Activated CD4-positive, alpha-beta T cell treated with anti-CD3 and anti-CD28 coated beads, Interleukin-2, amount 10 ng/mL, durations not matched to agents 24 days and 14 days (primary cell): ENCODE measurements around the gene C2CD2L. TPM values are rescaled to one million over a fixed set of nuclear protein-coding genes. Genes with fewer than 3 reads are reported as not detected.
"Not testable (repeated sequence)": the region's sequence is repeated elsewhere in the genome, so short reads cannot be mapped to it uniquely, and the experiment has no call there.

Source experiments
- DNase-seq: peaks from one replicate; pipeline ENCODE4 v3.0.0; 2022
- H3K27ac Mint-ChIP-seq: one replicate; pipeline ENCODE4 v1.8.0; 2022; ENCODE audit warnings: mild to moderate bottlenecking, mixed read lengths
- H3K27me3 Mint-ChIP-seq: one replicate; pipeline ENCODE4 v1.8.0; 2022; ENCODE audit warnings: mixed read lengths
- H3K36me3 Mint-ChIP-seq: one replicate; pipeline ENCODE4 v1.8.0; 2022; ENCODE audit warnings: low read depth, mild to moderate bottlenecking, mixed read lengths
- H3K4me1 Mint-ChIP-seq: one replicate; pipeline ENCODE4 v1.8.0; 2021; ENCODE audit warnings: mixed read lengths
- H3K4me3 Mint-ChIP-seq: one replicate; pipeline ENCODE4 v1.8.0; 2022; ENCODE audit warnings: mild to moderate bottlenecking, moderate library complexity, mixed read lengths
- H3K9me3 Mint-ChIP-seq: one replicate; pipeline ENCODE4 v1.8.0; 2021; ENCODE audit warnings: mixed read lengths
- intact Hi-C: fragments of 100-400 bp; cut with micrococcal nuclease; formaldehyde crosslinking; loops from one replicate; pipeline ENCODE4 v1.15.1; 2023
- total RNA-seq: library from RNA; stranded (reverse); gene quantifications from 2 replicates; pipeline ENCODE4 v1.2.3, GENCODE V29; 2022

The C2CD2L gene
- total RNA-seq, 1 donor from 2014 or later: 33.5 TPM

DNA sequence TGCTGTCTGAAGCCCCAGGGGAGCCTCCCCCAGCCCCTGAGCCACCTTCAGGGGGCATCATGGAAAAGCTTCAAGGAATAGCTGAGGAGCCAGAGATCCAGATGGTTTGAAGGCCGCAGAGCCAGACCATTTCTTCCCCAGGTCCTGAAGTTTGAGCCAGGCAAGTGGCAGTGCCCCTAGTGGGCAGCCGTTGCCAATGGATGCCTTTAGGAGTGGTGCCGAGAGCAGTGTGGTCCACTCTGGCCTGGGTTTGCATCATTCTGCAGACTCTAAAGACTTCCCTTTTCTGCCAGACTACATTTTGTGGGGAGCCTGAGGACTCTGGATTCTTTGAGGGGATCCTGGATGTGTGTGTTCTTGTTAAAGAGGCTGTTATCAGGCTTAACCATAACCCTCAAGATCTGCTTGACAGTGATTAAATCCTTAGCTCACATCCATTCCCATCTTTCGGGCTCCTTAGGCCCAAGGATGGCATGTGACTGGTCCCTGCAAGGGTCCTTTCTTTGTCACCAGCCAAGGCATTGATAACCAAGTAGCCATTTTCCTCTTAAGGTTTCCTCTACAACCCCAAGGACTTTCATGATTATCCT lies 27.3 kb downstream of the C2CD2L start:
- intact Hi-C loops: no loop called here
- Mint-ChIP-seq H3K4me3 (no peak overlapping the region), H3K27ac (no peak overlapping the region), H3K9me3 (no peaks in the 10 kb centered on the region), H3K27me3 (peaks cover 12% of the 10 kb centered on the region), H3K4me1 (peaks cover 5% of the 10 kb centered on the region), H3K36me3 (peaks cover 45% of the 10 kb centered on the region)
- no peak for DNase-seq

DNA sequence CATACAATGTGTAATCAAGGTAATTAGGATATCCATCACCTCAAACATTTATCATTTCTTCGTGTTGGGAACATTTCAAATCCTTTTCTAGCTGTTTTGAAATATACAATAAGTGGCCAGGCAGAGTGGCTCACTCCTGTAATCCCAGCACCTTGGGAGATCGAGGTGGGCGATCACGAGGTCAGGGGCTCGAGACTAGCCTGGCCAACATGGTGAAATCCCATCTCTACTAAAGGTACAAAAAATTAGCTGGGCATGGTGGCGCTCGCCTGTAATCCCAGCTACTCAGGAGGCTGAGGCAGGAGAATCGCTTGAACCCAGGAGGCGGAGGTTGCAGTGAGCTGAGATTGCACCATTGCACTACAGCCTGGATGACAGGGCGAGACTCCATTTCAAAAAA lies 32.1 kb downstream of the C2CD2L start:
- H3K27me3 Mint-ChIP-seq: peaks cover 21% of the 10 kb centered on the region

DNA sequence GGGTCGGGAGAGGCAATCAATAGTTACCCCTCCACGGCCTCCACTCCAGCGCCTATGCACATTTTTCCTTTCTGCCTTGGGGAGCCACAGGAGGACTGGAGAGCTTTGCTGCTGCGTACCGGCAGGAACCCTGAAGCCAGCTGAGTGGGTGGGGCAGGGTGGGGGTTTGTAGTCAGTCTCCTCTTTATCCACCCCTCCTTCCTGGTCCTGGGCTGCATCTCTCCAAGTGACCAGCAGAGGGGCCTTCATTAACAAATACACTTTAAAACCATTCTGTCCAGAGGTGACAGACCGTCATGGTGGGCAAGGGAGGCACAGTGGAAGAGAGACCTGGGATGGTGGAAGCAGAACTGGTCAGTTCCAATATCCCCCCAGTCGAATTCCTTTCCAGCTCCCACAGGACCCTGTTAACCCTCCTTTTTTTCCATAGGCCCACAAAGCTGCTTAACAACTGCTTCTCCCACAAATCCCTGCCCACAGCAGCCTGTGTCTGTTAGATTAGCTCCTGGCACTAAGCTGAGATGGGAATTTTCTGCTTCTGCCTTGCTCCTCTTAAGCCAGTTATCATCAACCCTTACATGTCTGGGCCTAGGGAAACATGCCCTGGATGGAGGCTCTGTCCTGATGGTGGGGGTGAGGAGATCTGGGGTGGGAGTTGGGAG lies 37.8 kb downstream of the C2CD2L start:
- intact Hi-C loops: loop anchor here (2.0 to 5.0 kb wide), 2 partner anchors 52 to 177 kb away; no protein-coding TSS in a partner anchor
- no peaks in the 10 kb centered on the region for H3K36me3 Mint-ChIP-seq
- H3K27me3 Mint-ChIP-seq: peaks cover 42% of the 10 kb centered on the region
- H3K4me3 Mint-ChIP-seq: no peak overlapping the region
- DNase-seq: peak; percentile 74
- peaks cover 6% of the 10 kb centered on the region for H3K4me1 Mint-ChIP-seq
- no peak overlapping the region for H3K27ac Mint-ChIP-seq
- no peaks in the 10 kb centered on the region for H3K9me3 Mint-ChIP-seq

More for the DNA sequence above, 32.1 kb downstream of the C2CD2L start:
- H3K4me1 Mint-ChIP-seq, H3K36me3 Mint-ChIP-seq, H3K27ac Mint-ChIP-seq, intact Hi-C loops, H3K4me3 Mint-ChIP-seq, DNase-seq, H3K9me3 Mint-ChIP-seq: not testable (repeated sequence)

DNA sequence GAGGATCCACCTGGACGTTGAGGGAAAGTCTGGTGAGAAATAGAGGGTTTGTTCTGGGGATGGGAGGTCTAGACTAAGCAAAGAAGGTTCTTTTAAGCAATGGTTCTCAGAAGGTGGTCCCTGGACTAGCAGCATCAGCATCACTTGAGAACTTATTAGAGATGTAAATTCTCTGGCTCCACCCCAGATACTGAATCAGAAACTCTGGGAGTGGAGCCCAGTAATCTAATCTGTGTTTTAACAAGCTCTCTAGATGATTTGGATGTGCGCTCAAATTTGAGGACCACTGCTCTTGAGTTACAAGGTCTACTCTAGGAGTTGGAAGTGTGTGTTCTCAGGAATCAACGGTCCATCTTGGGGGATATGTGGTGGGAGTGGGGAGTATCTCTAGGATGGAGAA lies 38.4 kb downstream of the C2CD2L start:
- Mint-ChIP-seq H3K9me3 (no peaks in the 10 kb centered on the region), H3K4me1 (peaks cover 6% of the 10 kb centered on the region), H3K36me3 (no peaks in the 10 kb centered on the region), H3K27me3 (peaks cover 48% of the 10 kb centered on the region), H3K4me3 (no peak overlapping the region), H3K27ac (no peak overlapping the region)
- no peak for DNase-seq
- intact Hi-C loops: loop anchor here (2.0 to 5.0 kb wide), 2 partner anchors 51 to 177 kb away; no protein-coding TSS in a partner anchor

GRCh38 chr11:119147604-119148333 lies 40.6 kb downstream of the C2CD2L start:
- peaks cover 6% of the 10 kb centered on the region for H3K4me1 Mint-ChIP-seq
- H3K36me3 Mint-ChIP-seq: no peaks in the 10 kb centered on the region
- peak overlapping the region; percentile 78 for H3K4me3 Mint-ChIP-seq
- no peaks in the 10 kb centered on the region for H3K9me3 Mint-ChIP-seq
- no peak overlapping the region for H3K27ac Mint-ChIP-seq
- no peak for DNase-seq
- H3K27me3 Mint-ChIP-seq: peaks cover 67% of the 10 kb centered on the region
- intact Hi-C loops: loop anchor here (2.0 to 5.0 kb wide), 2 partner anchors 21 to 175 kb away; partner anchors contain the start of gene NLRX1

GRCh38 chr11:119148720-119149017 lies 41.5 kb downstream of the C2CD2L start:
- Mint-ChIP-seq H3K27ac (no peak overlapping the region), H3K36me3 (no peaks in the 10 kb centered on the region), H3K4me3 (peak overlapping the region; percentile 78), H3K4me1 (peaks cover 5% of the 10 kb centered on the region), H3K27me3 (peaks cover 69% of the 10 kb centered on the region), H3K9me3 (no peaks in the 10 kb centered on the region)
- intact Hi-C loops: loop anchor here (5.0 kb wide), 1 partner anchor 174 kb away; no protein-coding TSS in a partner anchor
- DNase-seq: no peak

- Mint-ChIP-seq H3K4me1 (peaks cover 4% of the 10 kb centered on the region), H3K36me3 (no peaks in the 10 kb centered on the region), H3K27me3 (peaks cover 67% of the 10 kb centered on the region), H3K27ac (no peak within 1 kb of the TSS), H3K4me3 (peak within 1 kb of the TSS; percentile 78), H3K9me3 (no peaks in the 10 kb centered on the region)
- peak; percentile 81 for DNase-seq
- intact Hi-C loops: loop anchor here (5.0 kb wide), 1 partner anchor 173 kb away; no protein-coding TSS in a partner anchor
These were observed 42.1 kb downstream of the C2CD2L start, which contains the start of gene ABCG4 for GRCh38 chr11:119149018-119149785. Gene ABCG4 (plus strand): TSS chr11:119149052. CDS start chr11:119149966, 914 bp downstream.

DNA sequence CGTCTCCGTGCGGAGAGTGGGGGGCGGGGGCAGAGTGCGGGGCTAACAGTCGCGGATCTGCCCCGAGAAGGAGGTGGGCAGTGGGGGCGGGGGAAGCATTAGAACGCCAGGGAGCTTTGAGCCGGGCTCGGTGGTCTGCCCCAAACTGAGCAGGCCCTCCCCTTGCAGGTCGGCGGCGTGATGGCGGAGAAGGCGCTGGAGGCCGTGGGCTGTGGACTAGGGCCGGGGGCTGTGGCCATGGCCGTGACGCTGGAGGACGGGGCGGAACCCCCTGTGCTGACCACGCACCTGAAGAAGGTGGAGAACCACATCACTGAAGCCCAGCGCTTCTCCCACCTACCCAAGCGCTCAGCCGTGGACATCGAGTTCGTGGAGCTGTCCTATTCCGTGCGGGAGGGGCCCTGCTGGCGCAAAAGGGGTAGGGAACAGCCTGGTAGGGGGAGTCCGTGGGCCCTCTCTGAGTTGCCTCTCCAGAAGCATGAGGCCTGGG lies 42.7 kb downstream of the C2CD2L start:
- H3K27ac Mint-ChIP-seq: no peak overlapping the region
- peaks cover 67% of the 10 kb centered on the region for H3K27me3 Mint-ChIP-seq
- peaks cover 4% of the 10 kb centered on the region for H3K4me1 Mint-ChIP-seq
- H3K36me3 Mint-ChIP-seq: no peaks in the 10 kb centered on the region
- H3K4me3 Mint-ChIP-seq: peak overlapping the region; percentile 22
- DNase-seq: no peak
- H3K9me3 Mint-ChIP-seq: no peaks in the 10 kb centered on the region
- intact Hi-C loops: loop anchor here (5.0 kb wide), 1 partner anchor 172 kb away; no protein-coding TSS in a partner anchor

DNA sequence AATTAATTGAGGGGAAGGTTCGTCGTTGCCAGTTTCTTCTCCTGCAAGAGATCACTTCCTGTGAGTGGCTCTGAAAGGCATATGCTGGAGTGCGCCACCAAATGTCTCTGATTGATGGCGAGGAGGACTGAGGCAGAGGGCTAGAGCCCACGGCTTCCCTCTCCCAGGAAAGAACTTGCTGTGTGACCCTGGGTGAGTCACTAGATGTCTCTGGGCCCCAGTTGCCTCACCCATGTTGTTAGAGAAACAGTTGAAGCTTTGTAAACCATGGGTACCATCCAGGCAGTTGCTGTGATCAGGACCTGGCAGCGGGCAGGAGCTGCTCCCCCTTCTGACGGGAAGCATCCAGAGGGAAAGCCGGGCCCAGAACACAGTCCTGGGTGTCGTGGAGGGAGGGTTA lies 44.9 kb downstream of the C2CD2L start:
- intact Hi-C loops: no loop called here
- H3K27me3 Mint-ChIP-seq: peaks cover 62% of the 10 kb centered on the region
- no peak overlapping the region for H3K4me3 Mint-ChIP-seq
- DNase-seq: no peak
- peaks cover 7% of the 10 kb centered on the region for H3K4me1 Mint-ChIP-seq
- no peaks in the 10 kb centered on the region for H3K36me3 Mint-ChIP-seq
- H3K9me3 Mint-ChIP-seq: no peaks in the 10 kb centered on the region
- H3K27ac Mint-ChIP-seq: no peak overlapping the region

DNA sequence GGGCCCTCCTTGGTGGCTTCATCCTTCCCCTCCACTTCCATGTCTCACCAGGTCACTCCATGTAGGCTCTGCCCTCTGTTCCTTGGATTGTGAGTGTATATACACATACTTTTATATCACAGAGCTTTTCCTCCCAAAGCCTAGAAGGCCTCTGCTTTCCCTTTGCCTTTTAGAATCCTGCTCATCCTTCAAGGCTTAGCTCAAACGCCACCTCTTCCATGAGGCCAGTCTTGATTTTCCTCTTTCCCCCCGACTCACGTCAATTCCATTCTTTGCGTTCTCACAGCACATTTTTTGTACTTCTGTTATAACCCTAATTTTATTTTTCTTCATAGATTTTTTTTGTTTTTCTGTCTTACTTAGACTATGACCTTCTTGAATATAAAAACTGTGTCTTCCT lies 45.5 kb downstream of the C2CD2L start:
- H3K27ac Mint-ChIP-seq: no peak overlapping the region
- H3K9me3 Mint-ChIP-seq: no peaks in the 10 kb centered on the region
- no peaks in the 10 kb centered on the region for H3K36me3 Mint-ChIP-seq
- intact Hi-C loops: no loop called here
- DNase-seq: no peak
- H3K4me3 Mint-ChIP-seq: no peak overlapping the region
- peaks cover 56% of the 10 kb centered on the region for H3K27me3 Mint-ChIP-seq
- peaks cover 7% of the 10 kb centered on the region for H3K4me1 Mint-ChIP-seq

- peaks cover 50% of the 10 kb centered on the region for H3K27me3 Mint-ChIP-seq
- H3K36me3 Mint-ChIP-seq: no peaks in the 10 kb centered on the region
- DNase-seq: no peak
- peaks cover 3% of the 10 kb centered on the region for H3K4me1 Mint-ChIP-seq
- H3K27ac Mint-ChIP-seq: no peak overlapping the region
- no peak overlapping the region for H3K4me3 Mint-ChIP-seq
- intact Hi-C loops: no loop called here
- H3K9me3 Mint-ChIP-seq: no peaks in the 10 kb centered on the region
These were observed 46.1 kb downstream of the C2CD2L start for GRCh38 chr11:119153049-119153818.

- Mint-ChIP-seq H3K27ac (no peak overlapping the region), H3K36me3 (no peaks in the 10 kb centered on the region), H3K4me1 (peaks cover 3% of the 10 kb centered on the region), H3K4me3 (no peak overlapping the region), H3K27me3 (peaks cover 44% of the 10 kb centered on the region), H3K9me3 (no peaks in the 10 kb centered on the region)
- no peak for DNase-seq
- intact Hi-C loops: no loop called here
These were observed 47.0 kb downstream of the C2CD2L start for GRCh38 chr11:119154178-119154577.
